Thymus (tissue), 11 donors: Measurements from ENCODE around the gene LRRC2. TPM values are rescaled to one million over a fixed set of nuclear protein-coding genes. Genes with fewer than 3 reads are reported as not detected.

Experiments
- DNase-seq, 9 donors: peaks; one replicate each; pipeline ENCODE4 v3.0.0-alpha.2; 2013; ENCODE audit warnings: low spot score in 9 of 9, low read depth in 6 of 9, missing footprints in 1 of 9
- H3K27ac ChIP-seq, 2 donors: one replicate each; pipeline ENCODE4 v1.5.1; 2013; ENCODE audit warnings: control low read depth in 1 of 2, low read depth in 1 of 2, low read length in 1 of 2, mild to moderate bottlenecking in 1 of 2, moderate library complexity in 1 of 2
- H3K27me3 ChIP-seq, 2 donors: one replicate each; pipeline ENCODE4 v1.5.1; 2013; ENCODE audit warnings: low read length in 1 of 2; ENCODE audit not compliant: control insufficient read depth in 2 of 2, insufficient read depth in 1 of 2
- H3K36me3 ChIP-seq, 2 donors: one replicate each; pipeline ENCODE4 v1.5.1; 2013; ENCODE audit warnings: low read length in 1 of 2, mild to moderate bottlenecking in 1 of 2, moderate library complexity in 1 of 2; ENCODE audit not compliant: control insufficient read depth in 2 of 2, insufficient read depth in 2 of 2
- H3K4me1 ChIP-seq, 2 donors: one replicate each; pipeline ENCODE4 v1.5.1; 2013; ENCODE audit warnings: low read length in 2 of 2; ENCODE audit not compliant: control insufficient read depth in 2 of 2, insufficient read depth in 2 of 2
- H3K4me3 ChIP-seq, 2 donors: one replicate each; pipeline ENCODE4 v1.5.1; 2013; ENCODE audit warnings: low read length in 2 of 2, control low read depth in 1 of 2, mild to moderate bottlenecking in 1 of 2
- H3K9me3 ChIP-seq, 2 donors: one replicate each; pipeline ENCODE4 v1.5.1; 2013; ENCODE audit warnings: low read length in 1 of 2, mild to moderate bottlenecking in 1 of 2; ENCODE audit not compliant: control insufficient read depth in 2 of 2, insufficient read depth in 1 of 2
- WGBS: extraction: QIAGEN DNeasy Blood & Tissue Kit; methylation state at CpG from one replicate; pipeline ENCODE4 v1.1.7; 2013; 5-methylcytosine and 5-hydroxymethylcytosine counted together
- polyA plus RNA-seq: library from polyadenylated mRNA; stranded (reverse); fragments of 200-250 nt; gene quantifications from one replicate; pipeline ENCODE4 v1.2.3, GENCODE V29; 2013
- total RNA-seq: library from RNA; stranded (reverse); fragments of 120-200 nt; gene quantifications from one replicate; pipeline ENCODE4 v1.2.4, GENCODE V29; 2013
- donor health status: healthy.

The LRRC2 gene
- total and polyA plus RNA-seq, 2 donors: 2.4 to 2.5 TPM

- Histone ChIP-seq H3K4me3 (no peak overlapping the region), H3K36me3 (no peaks in the 10 kb centered on the region), H3K9me3 (no peaks in the 10 kb centered on the region), H3K27ac (no peak overlapping the region), H3K4me1 (no peaks in the 10 kb centered on the region), H3K27me3 (no peaks in the 10 kb centered on the region)
- WGBS: 97% methylated on average over 6 of the region's 6 CpGs
- no peak for DNase-seq
Measured at GRCh38 chr3:46477756-46478155, 88.3 kb downstream of the LRRC2 start.

- H3K9me3 ChIP-seq: no peaks in the 10 kb centered on the region
- H3K36me3 ChIP-seq: no peaks in the 10 kb centered on the region
- H3K4me3 ChIP-seq: no peak overlapping the region
- WGBS: 94% methylated on average over 4 of the region's 4 CpGs
- H3K4me1 ChIP-seq: no peaks in the 10 kb centered on the region
- DNase-seq: no peak
- no peaks in the 10 kb centered on the region for H3K27me3 ChIP-seq
- no peak overlapping the region for H3K27ac ChIP-seq
Measured at GRCh38 chr3:46477145-46477544, 89.0 kb downstream of the LRRC2 start.

- Histone ChIP-seq H3K4me3 (no peak overlapping the region), H3K4me1 (no peaks in the 10 kb centered on the region), H3K9me3 (no peaks in the 10 kb centered on the region), H3K36me3 (no peaks in the 10 kb centered on the region), H3K27ac (no peak overlapping the region), H3K27me3 (no peaks in the 10 kb centered on the region)
- DNase-seq: no peak
- 95% methylated on average over 2 of the region's 2 CpGs for WGBS
Measured at GRCh38 chr3:46472736-46473135, 93.4 kb downstream of the LRRC2 start.

GRCh38 chr3:46471371-46471914, 94.7 kb downstream of the LRRC2 start:
- 98% methylated on average over 5 of the region's 5 CpGs for WGBS
- DNase-seq: no peak
- no peak overlapping the region for H3K27ac ChIP-seq
- no peaks in the 10 kb centered on the region for H3K36me3 ChIP-seq
- no peak overlapping the region for H3K4me3 ChIP-seq
- no peaks in the 10 kb centered on the region for H3K4me1 ChIP-seq
- peaks cover 0 to 4% of the 10 kb centered on the region in 2 donors for H3K27me3 ChIP-seq
- H3K9me3 ChIP-seq: no peaks in the 10 kb centered on the region

GRCh38 chr3:46470831-46471230, 95.3 kb downstream of the LRRC2 start:
- WGBS: 97% methylated on average over 4 of the region's 4 CpGs
- Histone ChIP-seq H3K27me3 (peaks cover 0 to 9% of the 10 kb centered on the region in 2 donors), H3K27ac (no peak overlapping the region), H3K36me3 (no peaks in the 10 kb centered on the region), H3K9me3 (no peaks in the 10 kb centered on the region), H3K4me1 (no peaks in the 10 kb centered on the region), H3K4me3 (no peak overlapping the region)
- no peak for DNase-seq

- Histone ChIP-seq H3K4me1 (peaks cover 0 to 4% of the 10 kb centered on the region in 2 donors), H3K27ac (no peak overlapping the region)
- WGBS: 92% methylated on average over 3 of the region's 3 CpGs
Measured at GRCh38 chr3:46469680-46470357, 96.3 kb downstream of the LRRC2 start.

GRCh38 chr3:46468753-46469600, 97.1 kb downstream of the LRRC2 start:
- WGBS: 95% methylated on average over 6 of the region's 6 CpGs
- no peak for DNase-seq
- Histone ChIP-seq H3K27me3 (peaks cover 11 to 28% of the 10 kb centered on the region in 2 donors), H3K36me3 (no peaks in the 10 kb centered on the region), H3K4me3 (no peak overlapping the region), H3K27ac (no peak overlapping the region), H3K9me3 (no peaks in the 10 kb centered on the region), H3K4me1 (peaks cover 0 to 7% of the 10 kb centered on the region in 2 donors)

More at GRCh38 chr3:46469680-46470357, 96.3 kb downstream of the LRRC2 start:
- peaks cover 3 to 19% of the 10 kb centered on the region in 2 donors for H3K27me3 ChIP-seq
- no peak for DNase-seq
- H3K36me3 ChIP-seq: no peaks in the 10 kb centered on the region
- H3K4me3 ChIP-seq: no peak overlapping the region
- H3K9me3 ChIP-seq: no peaks in the 10 kb centered on the region

- DNase-seq: no peak
- Histone ChIP-seq H3K4me3 (no peak overlapping the region), H3K27me3 (peaks cover 18 to 42% of the 10 kb centered on the region in 2 donors), H3K4me1 (peaks cover 0 to 7% of the 10 kb centered on the region in 2 donors), H3K9me3 (no peaks in the 10 kb centered on the region), H3K36me3 (no peaks in the 10 kb centered on the region), H3K27ac (no peak overlapping the region)
- WGBS: 95% methylated on average over 4 of the region's 4 CpGs
Measured at GRCh38 chr3:46467562-46467961, 98.5 kb downstream of the LRRC2 start.

- H3K9me3 ChIP-seq: no peaks in the 10 kb centered on the region
- H3K4me3 ChIP-seq: no peak overlapping the region
- no peaks in the 10 kb centered on the region for H3K36me3 ChIP-seq
- no peak for DNase-seq
- H3K27me3 ChIP-seq: peaks cover 18 to 45% of the 10 kb centered on the region in 2 donors
- H3K4me1 ChIP-seq: peaks cover 0 to 7% of the 10 kb centered on the region in 2 donors
- no peak overlapping the region for H3K27ac ChIP-seq
- 96% methylated on average over 1 of the region's 1 CpG for WGBS
Measured at GRCh38 chr3:46466871-46467403, 99.2 kb downstream of the LRRC2 start.
